HTERT RPE-1 (cell line): ENCODE measurements around the gene SOCS7.

Experiments
- in situ Hi-C: fragments of 300-500 bp; cut with MboI; formaldehyde crosslinking; loops from 4 replicates; pipeline ENCODE4 v1.14.3; 2020; ENCODE audit warnings: low sequenced_read_pairs

Gene SOCS7

GRCh38 chr17:38336838-38337237 lies 14.8 kb upstream of the SOCS7 start:
- in situ Hi-C loops = no loop called here

- in situ Hi-C loops = no loop called here
Observed at GRCh38 chr17:38338053-38338452, 13.6 kb upstream of the SOCS7 start.

- in situ Hi-C loops = no loop called here
Observed at GRCh38 chr17:38338535-38338934, 13.1 kb upstream of the SOCS7 start.

GRCh38 chr17:38339891-38340290 lies 11.8 kb upstream of the SOCS7 start:
- in situ Hi-C loops = no loop called here

GRCh38 chr17:38341035-38341721 lies 10.5 kb upstream of the SOCS7 start:
- in situ Hi-C loops = no loop called here

- in situ Hi-C loops = no loop called here
Observed at GRCh38 chr17:38342886-38343607, 8.6 kb upstream of the SOCS7 start.

- in situ Hi-C loops = no loop called here
Observed at GRCh38 chr17:38343608-38344419, 7.8 kb upstream of the SOCS7 start, which contains the start of gene GPR179. Gene GPR179, minus strand, starts transcription at chr17:38343956. Its CDS starts 167 bp downstream, at chr17:38343789.

GRCh38 chr17:38344420-38344745 lies 7.3 kb upstream of the SOCS7 start:
- in situ Hi-C loops = no loop called here

- in situ Hi-C loops = no loop called here
Observed at GRCh38 chr17:38345743-38346142, 5.9 kb upstream of the SOCS7 start.

GRCh38 chr17:38349097-38349730 lies 2.4 kb upstream of the SOCS7 start:
- in situ Hi-C loops = no loop called here

- in situ Hi-C loops = no loop called here
Observed at GRCh38 chr17:38350035-38350434, 1.6 kb upstream of the SOCS7 start.

GRCh38 chr17:38352245-38353085 lies 821 bp downstream of the SOCS7 start:
- in situ Hi-C loops = no loop called here

- in situ Hi-C loops = no loop called here
Observed at GRCh38 chr17:38353086-38353604, 1.5 kb downstream of the SOCS7 start.

- in situ Hi-C loops = no loop called here
Observed at GRCh38 chr17:38353668-38354067, 2.0 kb downstream of the SOCS7 start.

- in situ Hi-C loops = no loop called here
Observed at GRCh38 chr17:38354466-38354865, 2.8 kb downstream of the SOCS7 start.

GRCh38 chr17:38355251-38355650 lies 3.6 kb downstream of the SOCS7 start:
- in situ Hi-C loops = no loop called here

- in situ Hi-C loops = no loop called here
Observed at GRCh38 chr17:38357486-38358123, 6.0 kb downstream of the SOCS7 start.

- in situ Hi-C loops = no loop called here
Observed at GRCh38 chr17:38358586-38359513, 7.2 kb downstream of the SOCS7 start.
